NCI-H1417 (cell line): ENCODE results near the gene MNAT1.
"Not testable (repeated sequence)": the region's sequence is repeated elsewhere in the genome, so short reads cannot be mapped to it uniquely, and the experiment has no call there.

ENCODE experiments used
- DNase-seq, 3 experiments: peaks; one replicate each; lab custom pipeline; 2025; lab: John Stamatoyannopoulos, UW

MNAT1 gene

DNA sequence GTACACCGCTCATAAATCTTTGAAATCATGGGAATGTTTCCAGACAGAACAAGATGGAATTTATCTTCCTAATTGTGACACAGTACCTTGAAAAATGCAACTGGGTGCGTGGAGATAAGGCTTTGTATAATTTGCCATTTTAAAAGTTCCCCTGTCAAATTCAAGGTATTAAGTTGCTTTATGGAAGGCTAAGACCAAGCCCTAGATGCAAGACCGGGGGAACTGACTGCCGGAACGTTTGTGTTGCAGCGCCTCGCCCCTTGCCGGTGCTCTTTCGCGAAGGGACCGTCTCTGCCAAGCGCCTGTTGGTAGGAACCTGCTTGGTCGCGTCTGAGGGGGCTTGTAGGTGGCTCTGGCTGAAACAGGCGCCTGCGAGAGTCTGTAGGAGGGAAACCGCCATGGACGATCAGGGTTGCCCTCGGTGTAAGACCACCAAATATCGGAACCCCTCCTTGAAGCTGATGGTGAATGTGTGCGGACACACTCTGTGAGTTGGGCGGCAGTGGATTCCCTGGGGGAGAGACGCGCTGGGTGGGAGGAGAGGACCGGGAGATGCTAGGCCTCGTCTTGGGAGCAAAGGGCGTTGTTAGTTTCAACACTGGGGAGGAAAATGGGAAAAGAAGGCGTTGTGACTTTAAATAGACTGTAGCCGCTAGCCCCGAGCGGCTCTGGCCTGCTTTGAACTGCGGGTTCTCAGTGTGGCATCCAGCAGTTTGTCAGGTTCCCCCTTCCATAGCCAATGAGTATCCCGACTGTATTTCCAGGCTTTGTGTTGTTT lies at the start of gene MNAT1:
TSS of gene MNAT1 (plus strand) at position 297 of the 778 bp plus-strand sequence. CDS start at position 399, 102 bp downstream.
- DNase-seq: peak; percentile 78 to 90 (median 83)

DNA sequence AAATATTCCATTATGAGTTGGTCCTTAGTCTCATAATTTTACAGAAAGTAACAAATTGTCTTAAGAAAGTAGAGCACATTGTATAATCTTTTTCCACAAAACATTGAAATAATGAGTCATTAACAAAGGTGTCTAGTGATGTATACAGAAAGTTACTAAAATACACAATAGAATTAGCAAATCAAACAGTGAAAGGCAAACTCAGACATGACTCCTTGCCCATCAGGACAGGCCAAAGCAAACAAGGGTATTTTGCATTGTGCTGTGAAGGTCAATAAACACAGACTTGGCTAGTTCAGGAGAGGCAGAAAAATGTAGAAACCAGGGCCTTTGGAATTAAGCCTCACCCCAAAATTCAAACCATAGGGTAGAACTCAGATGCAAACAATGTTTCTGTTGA lies 47.7 kb upstream of the MNAT1 start:
- peak in 1 of 3 experiments; percentile 19 for DNase-seq

GRCh38 chr14:60691383-60692113 lies 43.0 kb upstream of the MNAT1 start:
- no peak for DNase-seq

DNA sequence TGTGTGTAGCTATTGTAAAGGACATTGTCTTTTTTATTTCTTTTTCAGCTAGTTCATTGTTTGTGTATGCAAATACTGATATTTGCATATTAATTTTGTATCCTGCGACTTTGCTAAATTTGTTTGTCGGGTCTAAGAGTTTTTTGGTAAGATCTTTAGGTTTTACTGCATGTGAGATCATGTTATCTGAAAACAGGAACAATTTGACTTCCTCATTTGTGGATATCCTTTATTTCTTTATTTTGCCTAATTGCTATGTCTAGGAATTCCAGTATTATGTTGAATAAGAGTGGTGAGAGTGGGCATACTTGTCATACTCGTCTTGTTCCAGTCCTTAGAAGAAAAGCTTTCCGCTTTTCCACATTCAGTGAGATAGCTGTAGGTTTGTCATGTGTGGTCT lies 39.2 kb upstream of the MNAT1 start:
- DNase-seq: no peak

GRCh38 chr14:60700598-60700997 lies 34.0 kb upstream of the MNAT1 start:
- no peak for DNase-seq

- DNase-seq: no peak
These were observed 29.5 kb upstream of the MNAT1 start for GRCh38 chr14:60705100-60705499.

DNA sequence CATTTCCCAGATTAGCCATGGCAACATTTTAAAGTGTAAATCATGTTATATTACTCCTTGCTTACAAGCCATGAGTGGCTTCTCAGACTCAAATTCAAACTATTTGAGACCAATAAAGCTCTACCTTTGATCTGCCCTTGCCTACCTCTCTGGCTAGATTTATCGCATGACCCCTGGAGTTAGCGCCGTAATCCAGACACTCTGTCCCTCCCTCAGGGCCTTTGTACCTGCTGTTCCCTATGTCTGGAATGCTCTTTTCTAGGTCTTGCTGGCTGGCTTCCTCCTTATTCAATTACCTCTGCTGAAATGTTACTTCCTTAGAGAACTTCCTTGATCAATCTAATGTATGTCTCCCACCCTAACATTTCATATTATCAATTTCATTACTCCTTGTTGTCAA lies 26.7 kb upstream of the MNAT1 start:
- no peak for DNase-seq

- no peak for DNase-seq
These were observed 24.1 kb upstream of the MNAT1 start for GRCh38 chr14:60710494-60710893.

GRCh38 chr14:60713513-60713912 lies 21.0 kb upstream of the MNAT1 start:
- no peak for DNase-seq

DNA sequence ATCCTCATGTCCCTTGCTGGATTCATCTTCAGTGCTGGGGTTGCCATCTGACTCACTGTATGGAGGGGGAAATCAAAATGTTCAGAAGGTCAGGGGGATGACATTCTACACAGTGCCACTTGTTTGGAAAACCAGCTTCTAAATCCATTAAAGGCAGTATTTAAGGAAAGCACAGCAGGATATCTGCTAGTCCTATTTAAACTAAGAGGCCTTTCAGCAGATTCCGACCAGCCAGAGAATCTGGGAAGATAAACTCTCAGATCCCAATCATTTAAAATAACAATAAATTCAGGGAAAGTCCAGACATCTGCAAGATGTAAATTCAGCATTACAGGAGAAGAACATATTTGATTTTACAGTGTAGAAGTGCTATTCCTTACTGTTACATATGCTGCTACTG lies 14.2 kb upstream of the MNAT1 start:
- DNase-seq: no peak

GRCh38 chr14:60720962-60721325 lies 13.6 kb upstream of the MNAT1 start:
- no peak for DNase-seq

DNA sequence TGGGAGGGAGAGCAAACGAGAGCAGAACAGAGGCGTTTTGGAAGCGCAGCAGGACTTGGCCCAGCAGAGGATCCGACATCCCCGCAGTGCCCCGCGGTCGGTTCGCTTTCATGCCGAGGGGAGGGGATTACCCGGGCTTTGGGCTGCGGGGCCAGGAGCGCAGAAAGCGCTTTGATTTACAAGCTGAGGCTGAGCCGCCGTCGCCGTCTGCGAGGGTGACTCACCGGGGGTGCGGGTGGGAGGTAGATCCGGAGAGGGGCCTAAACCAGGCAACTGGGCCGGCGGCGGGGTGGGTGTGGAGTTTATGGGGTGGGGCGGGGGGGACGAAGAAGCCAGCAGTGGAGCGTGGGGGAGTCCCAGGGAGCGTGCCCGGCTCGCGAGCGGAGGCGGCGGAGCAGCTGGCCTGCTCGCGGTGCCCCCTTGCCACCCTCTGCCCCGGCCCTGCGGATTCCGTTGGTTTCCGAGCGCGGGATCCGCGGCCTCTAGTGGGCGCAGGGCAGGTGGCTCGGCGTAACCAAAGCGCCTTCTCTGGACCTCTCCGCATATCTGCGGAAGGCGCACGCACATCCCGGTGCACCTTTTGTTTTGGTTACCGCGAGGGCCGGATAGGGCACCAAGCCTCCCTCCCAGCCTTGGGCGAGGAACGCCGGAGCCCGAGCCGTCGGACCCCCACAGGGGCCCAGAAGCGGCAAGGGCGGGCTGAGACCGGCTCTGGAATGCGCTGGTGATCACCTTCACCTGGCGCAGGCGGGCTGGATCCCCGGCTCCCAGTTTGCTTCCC lies 13.0 kb upstream of the MNAT1 start:
- peak; percentile 59 to 66 (median 60) for DNase-seq

GRCh38 chr14:60722107-60722356 lies 12.5 kb upstream of the MNAT1 start:
- no peak for DNase-seq

GRCh38 chr14:60722357-60723115 lies 12.0 kb upstream of the MNAT1 start:
- DNase-seq: peak; percentile 42 to 77 (median 62)

DNA sequence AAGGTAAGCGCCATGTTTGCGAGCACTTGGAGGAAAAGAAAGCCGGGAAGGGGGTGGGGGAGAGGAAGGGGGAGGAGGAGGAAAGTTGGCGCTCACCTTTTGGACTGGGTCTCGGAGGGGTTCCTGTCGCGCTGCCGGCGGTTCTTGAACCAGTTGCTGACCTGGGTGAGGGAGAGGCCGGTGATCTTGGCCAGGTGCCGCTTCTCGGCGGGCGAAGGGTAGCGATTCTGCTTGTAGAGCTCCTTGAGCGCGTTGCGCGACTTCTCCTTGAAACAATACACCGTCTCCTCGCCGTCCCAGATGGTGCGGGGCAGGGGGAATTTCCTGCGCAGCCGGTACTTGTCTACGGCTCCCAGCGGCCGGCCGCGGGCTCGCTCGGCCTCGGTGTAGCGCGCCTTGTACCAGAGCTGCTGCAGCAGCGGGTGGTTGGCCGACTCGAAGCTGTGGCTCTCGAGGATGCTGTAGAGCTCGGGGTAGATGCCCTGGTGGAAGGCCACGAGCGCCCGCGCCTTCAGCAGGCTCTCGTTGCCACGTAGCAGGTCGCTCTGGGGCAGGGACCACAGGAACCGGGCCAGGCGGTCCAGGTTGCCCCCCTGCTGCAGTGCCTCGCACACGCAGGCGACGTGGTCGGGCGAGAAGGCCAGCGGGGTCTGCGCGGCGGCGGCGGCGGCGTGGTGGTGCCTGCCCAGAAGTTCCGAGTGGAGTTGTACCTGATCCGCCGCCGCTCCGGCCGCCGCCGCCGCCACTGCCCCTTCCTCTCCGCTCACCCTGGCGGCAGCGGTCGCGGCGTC lies 11.2 kb upstream of the MNAT1 start:
- peak; percentile 60 to 70 (median 68) for DNase-seq

DNA sequence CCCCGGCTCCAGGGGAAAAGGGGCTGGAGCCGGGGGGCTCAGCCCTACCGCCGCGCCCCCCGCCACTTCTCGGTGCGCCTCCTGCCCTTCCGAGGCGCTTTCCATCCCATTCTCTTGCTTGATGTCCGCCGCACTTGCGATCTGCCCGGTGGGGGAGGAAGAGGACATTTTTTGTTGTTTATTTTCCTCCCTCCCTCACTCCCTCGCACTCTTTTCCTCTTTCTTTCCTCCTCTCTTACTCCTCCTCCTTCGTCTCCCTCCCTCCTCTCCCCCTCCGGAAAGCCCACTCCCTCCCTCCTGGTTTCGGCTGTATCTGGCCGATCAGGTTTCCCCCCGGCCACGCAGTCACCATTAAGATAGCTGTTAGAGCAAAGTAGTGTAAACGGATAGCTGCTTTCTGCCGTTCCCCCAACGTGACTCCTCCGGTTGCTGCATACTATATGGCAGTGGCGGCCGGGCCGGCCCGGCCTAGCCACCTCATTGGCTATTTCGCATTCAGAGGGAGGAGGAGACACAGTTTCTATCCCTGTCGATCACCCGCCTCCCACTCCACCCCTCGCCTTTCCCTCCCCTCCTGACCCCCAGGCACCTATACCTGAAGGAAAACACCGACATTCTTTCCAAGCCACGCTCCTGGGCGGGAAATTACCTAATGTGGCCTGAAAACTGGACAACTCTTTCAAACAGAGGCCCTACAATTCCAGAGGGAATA lies 10.5 kb upstream of the MNAT1 start, which contains the start of gene SIX4:
TSS of gene SIX4 (minus strand) at position 445 of the 712 bp plus-strand sequence. CDS start at position 168, 277 bp downstream.
- peak; percentile 75 to 96 (median 88) for DNase-seq

DNA sequence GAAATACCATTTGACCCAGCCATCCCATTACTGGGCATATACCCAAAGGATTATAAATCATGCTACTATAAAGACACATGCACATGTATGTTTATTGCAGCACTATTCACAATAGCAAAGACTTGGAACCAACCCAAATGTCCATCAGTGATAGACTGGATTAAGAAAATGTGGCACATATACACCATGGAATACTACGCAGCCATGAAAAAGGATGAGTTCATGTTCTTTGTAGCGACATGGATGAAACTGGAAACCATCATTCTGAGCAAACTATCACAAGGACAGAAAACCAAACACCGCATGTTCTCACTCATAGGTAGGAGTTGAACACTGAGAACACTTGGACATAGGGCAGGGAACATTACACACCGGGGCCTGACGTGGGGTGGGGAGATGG lies 3.3 kb upstream of the MNAT1 start:
- DNase-seq: not testable (repeated sequence)

DNA sequence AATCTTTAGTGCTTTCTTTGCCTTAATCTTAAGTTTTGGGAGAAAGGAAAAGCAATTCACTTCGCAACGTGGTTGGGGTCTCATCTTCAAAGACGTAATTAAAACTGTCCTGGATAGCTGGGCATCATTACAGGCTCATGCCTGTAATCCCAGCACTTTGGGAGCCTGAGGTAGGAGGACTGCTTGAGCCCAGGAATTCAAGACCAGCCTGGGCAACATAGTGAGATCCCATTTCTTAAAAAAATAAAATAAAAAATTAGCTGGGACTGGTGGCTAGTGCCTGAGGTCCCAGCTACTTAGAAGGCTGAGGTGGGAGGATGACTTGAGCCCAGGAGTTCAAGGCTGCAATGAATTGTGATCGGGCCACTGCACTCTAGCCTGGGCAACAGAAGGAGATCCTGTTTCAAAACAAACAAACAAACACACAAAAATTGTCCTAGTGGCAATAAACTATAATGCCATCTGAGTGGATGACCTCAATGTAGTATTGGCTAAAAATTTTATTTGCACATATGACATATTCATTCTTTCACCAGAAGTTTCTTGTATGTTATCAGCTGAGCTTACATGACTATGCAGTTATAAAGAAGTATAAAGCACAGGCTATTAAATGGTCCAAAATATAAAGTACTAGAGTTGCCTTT lies 1.6 kb upstream of the MNAT1 start:
- no peak for DNase-seq

DNA sequence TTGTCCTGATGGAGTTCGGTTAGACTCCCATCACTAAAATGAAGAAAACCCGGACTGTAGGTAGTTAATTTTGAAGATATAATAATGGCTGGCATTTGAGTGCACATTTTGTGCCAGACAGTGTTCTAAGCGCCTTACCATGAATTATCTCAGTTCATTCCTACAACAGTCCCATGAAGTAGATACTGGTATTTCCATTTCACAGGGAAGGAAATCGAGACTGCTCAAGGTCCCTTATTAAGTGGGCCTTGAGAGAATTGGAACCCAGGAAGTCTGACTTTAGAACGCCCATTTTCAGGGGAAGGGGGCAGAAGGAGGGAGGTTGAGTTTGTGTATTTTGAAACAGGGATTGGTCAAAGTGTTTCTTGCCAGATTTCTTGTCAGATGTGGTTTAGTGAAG lies 855 bp downstream of the MNAT1 start:
- peak in 2 of 3 experiments; percentile 1 to 26 for DNase-seq

DNA sequence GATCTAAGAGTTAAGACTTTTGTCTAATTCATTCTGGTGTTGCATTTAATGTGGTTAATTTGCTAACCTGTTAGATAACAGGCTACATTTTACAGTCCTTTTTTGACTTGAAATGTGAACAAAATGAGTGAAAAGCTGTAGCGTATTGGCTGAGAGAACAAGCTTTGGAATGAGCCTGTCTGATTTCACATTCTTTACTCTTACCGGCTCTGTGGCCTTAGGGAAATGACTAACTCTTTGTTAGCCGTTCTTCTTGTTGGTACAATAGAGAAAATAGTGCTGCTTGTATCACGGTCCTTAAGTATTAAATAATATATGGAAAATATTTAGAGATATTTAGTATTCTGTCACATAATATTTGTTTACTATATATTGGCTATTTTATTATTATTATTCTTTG lies 1.9 kb downstream of the MNAT1 start:
- DNase-seq: no peak
